HG02938 (cell line): ENCODE data around the gene TBC1D3I.
"Not testable (repeated sequence)": the region's sequence is repeated elsewhere in the genome, so short reads cannot be mapped to it uniquely, and the experiment has no call there.

Source experiments
- ATAC-seq: cut with Tn5 transposase; IDR thresholded peaks from one replicate; pipeline ENCODE4 v1.9.1; 2021; ENCODE audit warnings: mild to moderate bottlenecking, moderate library complexity; ENCODE audit not compliant: unreplicated experiment

Gene TBC1D3I

DNA sequence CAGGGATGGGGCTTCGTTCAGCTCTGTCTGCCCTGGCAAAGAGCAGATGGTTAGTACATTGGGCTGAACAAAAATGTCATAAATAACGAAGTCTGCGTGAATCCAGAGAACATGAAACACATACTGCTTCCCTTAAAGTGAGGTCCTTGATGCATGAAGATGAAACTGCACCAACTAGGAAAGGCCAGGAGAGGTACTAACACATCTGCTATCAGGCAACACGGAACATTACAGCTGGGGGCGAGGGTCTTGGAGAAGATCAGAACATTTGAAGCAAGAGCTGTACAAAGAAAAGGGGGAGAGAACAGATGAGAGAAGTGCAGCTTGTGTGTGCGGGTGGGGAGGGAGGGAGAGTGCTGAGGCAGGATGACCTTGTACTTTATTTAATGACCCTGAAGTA lies 57.0 kb downstream of the TBC1D3I start:
- not testable (repeated sequence) for ATAC-seq

DNA sequence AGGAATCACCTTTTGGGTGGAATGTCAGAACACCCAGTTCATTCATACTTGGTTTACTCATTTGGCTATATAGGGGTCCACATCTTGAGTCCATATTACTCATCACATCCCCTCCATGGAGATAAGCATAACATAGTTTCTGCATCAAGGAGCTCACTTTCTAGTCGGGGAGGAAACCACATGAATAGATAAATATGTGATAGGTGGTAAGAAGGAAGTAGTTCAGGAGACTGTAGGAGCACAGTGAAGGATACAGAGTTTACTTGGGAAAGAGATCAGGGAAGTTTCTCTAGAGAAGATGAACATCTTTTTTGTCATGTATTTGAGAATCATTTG lies 57.9 kb downstream of the TBC1D3I start:
- ATAC-seq = not testable (repeated sequence)

DNA sequence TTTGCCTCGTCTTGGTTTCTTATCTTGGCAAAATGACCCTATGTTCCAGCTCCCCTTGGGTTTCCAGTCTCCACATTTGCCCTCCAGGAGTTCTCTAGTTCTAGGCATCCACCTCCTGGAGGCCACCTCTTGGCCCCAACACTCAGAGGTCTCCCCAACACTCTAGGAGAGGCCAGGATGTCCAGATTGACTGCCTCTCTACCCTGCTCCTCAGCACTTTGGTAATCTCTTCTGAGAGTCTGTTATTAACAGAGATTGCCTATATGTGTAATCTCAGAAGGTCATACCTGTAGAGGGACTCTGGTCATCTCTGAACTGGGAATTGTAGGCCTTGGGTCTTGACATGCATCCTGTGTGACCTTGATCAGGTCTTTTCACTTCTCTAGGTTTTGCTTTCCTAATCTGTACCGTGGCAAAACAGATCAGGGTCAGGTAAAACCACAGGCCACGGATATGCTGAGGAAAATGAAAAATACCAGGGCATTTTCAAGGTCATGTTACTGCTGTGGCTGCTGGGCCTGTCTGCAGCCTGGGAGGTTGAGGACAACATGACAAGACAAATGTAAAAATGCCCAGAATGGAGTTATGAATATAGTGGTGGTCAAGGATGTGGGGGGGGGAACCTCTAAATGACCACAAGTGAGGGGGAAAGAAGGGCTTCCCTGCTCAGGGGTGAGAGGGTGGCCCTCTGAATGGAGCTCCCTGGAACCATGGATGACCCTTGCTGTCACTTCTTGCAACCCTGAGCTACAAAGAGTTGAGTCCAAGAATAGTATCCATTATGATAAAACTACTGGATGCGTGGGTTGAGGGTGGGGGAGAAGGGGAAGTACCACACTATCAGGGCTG lies 58.5 kb downstream of the TBC1D3I start:
- ATAC-seq = no peak

GRCh38 chr17:36204724-36205500 lies 59.5 kb downstream of the TBC1D3I start:
- ATAC-seq = no peak
